ENCODE measurements around the gene MRPL38.

DNA sequence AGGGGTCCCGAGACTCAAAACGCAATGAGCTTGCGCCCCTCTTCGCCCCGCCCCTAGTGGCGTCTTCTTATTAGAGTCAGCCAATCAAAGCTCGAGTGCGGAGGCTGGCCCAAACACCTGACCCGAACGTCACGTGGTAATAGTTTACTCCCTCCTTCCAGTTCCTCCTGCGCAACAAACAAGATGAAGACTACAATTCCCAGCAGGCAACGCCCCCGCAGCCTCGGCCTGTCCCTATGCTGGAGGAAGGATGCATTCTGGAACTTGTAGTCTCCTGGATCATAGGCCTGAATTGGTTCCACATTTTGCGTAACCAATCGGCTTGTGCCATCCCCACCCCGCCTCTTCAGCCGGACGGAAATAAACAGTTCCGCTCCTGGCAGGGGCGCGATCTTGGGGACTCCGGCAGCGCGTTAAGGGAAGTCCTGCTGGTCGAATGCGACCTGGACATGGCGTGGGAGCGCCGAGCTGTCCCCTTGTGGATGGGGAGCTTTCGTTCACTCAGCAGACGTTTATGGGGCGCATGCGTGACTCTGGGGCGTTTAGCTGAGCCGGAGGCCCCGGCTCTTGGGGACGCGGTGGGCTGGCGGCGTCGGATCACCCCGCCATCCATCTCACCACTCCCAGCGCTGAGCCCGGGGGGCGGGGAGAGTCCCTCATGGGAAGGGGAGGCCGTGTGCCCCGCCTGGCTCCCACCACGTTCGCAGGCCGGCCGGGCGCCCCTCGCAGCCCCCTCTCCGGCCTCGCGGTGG is 49.2 kb downstream of the MRPL38 start, which contains the start of gene WBP2:
- TF ChIP-seq CTCF (IDR thresholded peaks at IDR 0.05 in 2 of 3, conservative IDR thresholded peaks at IDR 0.05 in 1 of 3; ENCODE audit: borderline replicate concordance in 1 of 3, insufficient read depth in 1 of 3, low read depth in 2 of 3, low read length in 2 of 3) = peak in 2 of 3 experiments; percentile 54 to 62; a peak in 2 of 6 replicates
- no peak for TF ChIP-seq ZNF274 (IDR thresholded peaks at IDR 0.05; ENCODE audit: low read depth, low read length)
- peak; percentile 58; the same call in 1 of the 2 replicates for TF ChIP-seq RAD21 (IDR thresholded peaks at IDR 0.05; ENCODE audit: low read depth)
- TF ChIP-seq ZBTB33 (IDR thresholded peaks at IDR 0.05; ENCODE audit: extremely low read depth, insufficient replicate concordance, low read length) = peak; percentile 67
- TF ChIP-seq CEBPB (IDR thresholded peaks at IDR 0.05; ENCODE audit: low read depth) = no peak
- peak; percentile 85 for TF ChIP-seq POLR2A (IDR thresholded peaks at IDR 0.05; ENCODE audit: borderline replicate concordance, extremely low read depth, insufficient read depth, insufficient read length)
- peak; percentile 91 for TF ChIP-seq SIN3A (IDR thresholded peaks at IDR 0.05; ENCODE audit: low read depth)
- peak; percentile 97 for TF ChIP-seq POLR2AphosphoS5 (IDR thresholded peaks at IDR 0.05; ENCODE audit: low read depth, low read length)
- no peak for TF ChIP-seq FOSL1 (IDR thresholded peaks at IDR 0.05; ENCODE audit: low read depth)
- TF ChIP-seq, protein P1, sequence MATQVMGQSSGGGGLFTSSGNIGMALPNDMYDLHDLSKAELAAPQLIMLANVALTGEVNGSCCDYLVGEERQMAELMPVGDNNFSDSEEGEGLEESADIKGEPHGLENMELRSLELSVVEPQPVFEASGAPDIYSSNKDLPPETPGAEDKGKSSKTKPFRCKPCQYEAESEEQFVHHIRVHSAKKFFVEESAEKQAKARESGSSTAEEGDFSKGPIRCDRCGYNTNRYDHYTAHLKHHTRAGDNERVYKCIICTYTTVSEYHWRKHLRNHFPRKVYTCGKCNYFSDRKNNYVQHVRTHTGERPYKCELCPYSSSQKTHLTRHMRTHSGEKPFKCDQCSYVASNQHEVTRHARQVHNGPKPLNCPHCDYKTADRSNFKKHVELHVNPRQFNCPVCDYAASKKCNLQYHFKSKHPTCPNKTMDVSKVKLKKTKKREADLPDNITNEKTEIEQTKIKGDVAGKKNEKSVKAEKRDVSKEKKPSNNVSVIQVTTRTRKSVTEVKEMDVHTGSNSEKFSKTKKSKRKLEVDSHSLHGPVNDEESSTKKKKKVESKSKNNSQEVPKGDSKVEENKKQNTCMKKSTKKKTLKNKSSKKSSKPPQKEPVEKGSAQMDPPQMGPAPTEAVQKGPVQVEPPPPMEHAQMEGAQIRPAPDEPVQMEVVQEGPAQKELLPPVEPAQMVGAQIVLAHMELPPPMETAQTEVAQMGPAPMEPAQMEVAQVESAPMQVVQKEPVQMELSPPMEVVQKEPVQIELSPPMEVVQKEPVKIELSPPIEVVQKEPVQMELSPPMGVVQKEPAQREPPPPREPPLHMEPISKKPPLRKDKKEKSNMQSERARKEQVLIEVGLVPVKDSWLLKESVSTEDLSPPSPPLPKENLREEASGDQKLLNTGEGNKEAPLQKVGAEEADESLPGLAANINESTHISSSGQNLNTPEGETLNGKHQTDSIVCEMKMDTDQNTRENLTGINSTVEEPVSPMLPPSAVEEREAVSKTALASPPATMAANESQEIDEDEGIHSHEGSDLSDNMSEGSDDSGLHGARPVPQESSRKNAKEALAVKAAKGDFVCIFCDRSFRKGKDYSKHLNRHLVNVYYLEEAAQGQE (IDR thresholded peaks at IDR 0.05; ENCODE audit: low read depth) = no peak
- TF ChIP-seq, protein P2, sequence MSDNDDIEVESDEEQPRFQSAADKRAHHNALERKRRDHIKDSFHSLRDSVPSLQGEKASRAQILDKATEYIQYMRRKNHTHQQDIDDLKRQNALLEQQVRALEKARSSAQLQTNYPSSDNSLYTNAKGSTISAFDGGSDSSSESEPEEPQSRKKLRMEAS (IDR thresholded peaks at IDR 0.05) = peak; percentile 81; the same call in 1 of the 2 replicates
- TF ChIP-seq EZH2phosphoT487 (IDR thresholded peaks at IDR 0.05; ENCODE audit: borderline replicate concordance) = no peak
- TF ChIP-seq EZH2 (IDR thresholded peaks at IDR 0.05) = no peak
- TF ChIP-seq YY1 (IDR thresholded peaks at IDR 0.05; ENCODE audit: extremely low read depth, insufficient replicate concordance, low read depth, low read length) = peak; percentile 73
